Fibroblast of the aortic adventitia (primary cell): Measurements from ENCODE around the gene PADI2. TPM values are rescaled to one million over a fixed set of nuclear protein-coding genes. Genes with fewer than 3 reads are reported as not detected.

Source experiments
- DNase-seq: peaks from one replicate; pipeline ENCODE4 v3.0.0-alpha.2; 2010; ENCODE audit warnings: low read depth
- H3K4me3 ChIP-seq: 2 replicates; pipeline ENCODE4 v1.5.1; 2011; ENCODE audit warnings: low read depth, mild to moderate bottlenecking, control low read depth, low read length, moderate library complexity
- total RNA-seq: library from RNA; depleted of rRNA; stranded (reverse); fragments of >200 nt; gene quantifications from 2 replicates; pipeline ENCODE4 v1.2.3, GENCODE V29; 2012; ENCODE audit warnings: low replicate concordance
- TF ChIP-seq, protein P1 (sequence below): IDR thresholded peaks from 2 replicates; pipeline ENCODE4 v1.5.1; 2011; ENCODE audit warnings: mild to moderate bottlenecking, low read length, control low read depth, inconsistent platforms; ENCODE audit not compliant: insufficient read depth

The PADI2 gene
- total RNA-seq, 1 donor = 0.09 TPM

DNA sequence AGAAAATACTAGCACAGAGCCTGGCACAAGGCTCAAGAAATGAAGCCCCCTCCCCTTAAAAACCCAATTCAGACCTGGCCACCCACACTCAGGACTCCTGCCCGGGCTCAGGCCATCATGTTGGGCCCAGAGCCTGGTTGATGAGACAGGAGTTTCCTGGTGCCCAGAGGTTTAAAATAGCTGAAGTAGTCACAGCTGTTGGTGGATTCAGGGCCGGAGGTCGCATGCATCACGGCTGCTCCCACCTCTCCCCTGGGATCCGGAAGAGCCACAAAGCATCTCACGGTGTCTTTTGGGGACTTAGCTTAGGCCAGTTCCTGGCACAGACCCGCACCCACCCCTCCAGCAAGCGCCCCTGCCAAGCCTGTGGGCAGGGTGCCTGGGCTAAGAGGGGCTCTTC, 2.6 kb upstream of the PADI2 start:
- no peak overlapping the region for H3K4me3 ChIP-seq
- peak; percentile 9 for DNase-seq
- TF ChIP-seq, protein P1, sequence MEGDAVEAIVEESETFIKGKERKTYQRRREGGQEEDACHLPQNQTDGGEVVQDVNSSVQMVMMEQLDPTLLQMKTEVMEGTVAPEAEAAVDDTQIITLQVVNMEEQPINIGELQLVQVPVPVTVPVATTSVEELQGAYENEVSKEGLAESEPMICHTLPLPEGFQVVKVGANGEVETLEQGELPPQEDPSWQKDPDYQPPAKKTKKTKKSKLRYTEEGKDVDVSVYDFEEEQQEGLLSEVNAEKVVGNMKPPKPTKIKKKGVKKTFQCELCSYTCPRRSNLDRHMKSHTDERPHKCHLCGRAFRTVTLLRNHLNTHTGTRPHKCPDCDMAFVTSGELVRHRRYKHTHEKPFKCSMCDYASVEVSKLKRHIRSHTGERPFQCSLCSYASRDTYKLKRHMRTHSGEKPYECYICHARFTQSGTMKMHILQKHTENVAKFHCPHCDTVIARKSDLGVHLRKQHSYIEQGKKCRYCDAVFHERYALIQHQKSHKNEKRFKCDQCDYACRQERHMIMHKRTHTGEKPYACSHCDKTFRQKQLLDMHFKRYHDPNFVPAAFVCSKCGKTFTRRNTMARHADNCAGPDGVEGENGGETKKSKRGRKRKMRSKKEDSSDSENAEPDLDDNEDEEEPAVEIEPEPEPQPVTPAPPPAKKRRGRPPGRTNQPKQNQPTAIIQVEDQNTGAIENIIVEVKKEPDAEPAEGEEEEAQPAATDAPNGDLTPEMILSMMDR = no peak

DNA sequence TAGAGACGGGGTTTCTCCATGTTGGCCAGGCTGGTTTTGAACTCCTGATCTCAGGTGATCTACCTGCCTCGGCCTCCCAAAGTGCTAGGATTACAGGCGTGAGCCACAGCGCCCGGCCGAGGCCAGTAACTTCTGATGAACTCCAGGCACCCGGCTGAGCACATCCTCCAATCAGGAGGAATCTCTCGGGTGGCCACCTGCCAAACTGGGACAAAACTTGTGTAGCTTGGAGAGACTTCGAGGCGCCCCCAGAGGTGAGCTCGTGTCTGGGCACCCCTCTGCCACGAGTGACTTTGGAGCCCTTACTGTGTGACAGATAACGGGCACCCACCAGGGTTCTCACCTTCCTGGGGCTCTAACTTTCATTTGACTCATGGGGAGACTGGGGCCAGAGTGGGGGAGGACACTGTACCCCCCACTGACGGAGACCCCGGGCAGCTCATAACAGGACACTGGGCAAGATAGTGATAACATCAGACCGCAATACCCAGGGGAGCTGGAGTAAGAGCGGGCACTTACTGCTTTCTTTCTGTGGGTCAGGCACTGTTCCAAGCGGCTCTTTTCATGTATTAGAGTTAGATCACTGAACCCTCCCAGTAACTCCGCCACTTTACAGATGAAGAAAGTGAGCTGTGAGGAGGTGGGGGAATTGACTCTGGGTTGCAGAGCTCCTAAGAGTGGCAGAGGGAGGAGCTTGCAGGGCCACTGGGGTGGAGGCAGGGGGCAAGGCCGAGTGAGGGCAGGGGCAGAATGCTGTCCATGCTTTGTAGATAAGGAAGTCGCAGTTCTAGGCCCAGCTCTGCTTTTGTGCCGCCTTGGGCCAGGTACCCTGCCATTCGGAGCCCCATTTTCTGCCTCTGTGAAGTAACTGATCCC, 1.9 kb upstream of the PADI2 start:
- peak; percentile 55 for DNase-seq
- TF ChIP-seq, protein P1 = no peak
- no peak overlapping the region for H3K4me3 ChIP-seq

DNA sequence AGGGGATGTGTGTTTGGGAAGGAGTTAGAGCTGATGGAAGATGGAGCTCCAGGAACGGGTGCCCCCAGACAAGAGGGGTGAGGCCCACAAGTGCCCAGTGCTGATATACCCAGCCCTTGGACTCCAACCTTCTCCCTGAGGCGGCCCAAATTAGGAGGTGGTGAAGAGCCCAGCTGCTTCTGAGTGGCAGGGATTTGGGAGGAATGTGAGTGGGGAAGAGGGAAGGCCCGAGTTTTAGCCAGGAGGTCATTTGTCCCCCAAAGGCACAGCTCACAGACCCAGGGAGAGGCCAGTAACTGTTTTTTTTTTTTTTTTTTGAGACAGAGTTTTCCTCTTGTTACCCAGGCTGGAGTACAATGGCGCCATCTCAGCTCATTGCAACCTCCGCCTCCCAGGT, 1.2 kb upstream of the PADI2 start:
- no peak for DNase-seq
- TF ChIP-seq, protein P1 = no peak
- H3K4me3 ChIP-seq = no peak overlapping the region

DNA sequence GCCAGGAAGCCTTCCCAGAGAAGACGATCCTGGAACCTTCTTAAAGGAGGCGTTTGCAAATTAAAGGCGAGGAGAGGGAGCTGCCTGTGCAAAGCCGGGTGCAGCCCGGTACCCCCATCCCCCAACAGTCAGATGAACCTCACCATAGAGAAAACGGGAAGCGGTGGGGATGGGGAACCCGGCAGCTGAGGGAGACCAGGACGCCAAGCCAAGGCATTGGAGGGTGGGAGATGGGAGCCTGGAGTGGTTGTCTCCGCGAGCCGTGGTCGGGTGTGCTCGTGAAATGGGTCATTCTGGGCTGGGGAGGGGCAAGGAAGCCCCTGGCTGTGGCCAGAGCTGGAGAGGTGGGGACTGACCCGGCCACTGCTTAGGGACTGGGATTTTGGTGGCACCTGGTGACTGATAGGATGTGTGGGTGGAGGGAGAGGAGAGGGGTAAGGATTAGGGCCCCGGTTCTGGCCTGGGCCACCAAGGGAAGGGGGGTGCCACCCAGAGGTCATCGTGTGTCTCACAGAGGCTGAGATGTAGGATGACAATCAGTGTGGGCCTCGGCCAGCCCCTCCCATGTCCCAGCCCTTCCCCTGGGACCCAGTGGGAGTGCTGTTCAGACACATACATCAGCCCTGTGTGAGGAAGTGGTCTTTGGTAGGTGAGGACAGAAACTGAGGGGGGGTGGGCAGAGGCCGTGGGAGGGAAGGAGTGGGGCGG, 676 bp upstream of the PADI2 start:
- TF ChIP-seq, protein P1 = no peak
- no peak overlapping the region for H3K4me3 ChIP-seq
- no peak for DNase-seq

DNA sequence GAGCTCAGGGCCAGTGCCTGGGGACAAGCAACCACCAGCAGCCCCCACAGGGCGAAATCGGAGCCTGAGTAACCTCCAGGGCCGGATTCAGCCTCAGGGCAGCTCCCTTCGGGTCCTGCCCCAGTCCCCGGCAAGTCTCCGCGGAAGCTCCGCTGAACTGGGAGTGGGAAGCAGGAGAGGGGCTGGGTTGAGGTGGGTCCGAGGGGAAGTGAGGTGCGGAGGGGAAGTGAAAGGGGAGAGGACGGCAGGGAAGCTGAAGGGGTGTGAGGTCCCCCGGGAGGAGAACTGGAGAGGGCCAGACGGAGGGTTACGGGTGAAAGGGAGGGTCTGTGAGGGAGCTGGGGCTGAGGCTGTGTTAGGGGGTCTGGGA, 560 bp downstream of the PADI2 start:
- TF ChIP-seq, protein P1 = no peak
- no peak for DNase-seq
- no peak overlapping the region for H3K4me3 ChIP-seq

DNA sequence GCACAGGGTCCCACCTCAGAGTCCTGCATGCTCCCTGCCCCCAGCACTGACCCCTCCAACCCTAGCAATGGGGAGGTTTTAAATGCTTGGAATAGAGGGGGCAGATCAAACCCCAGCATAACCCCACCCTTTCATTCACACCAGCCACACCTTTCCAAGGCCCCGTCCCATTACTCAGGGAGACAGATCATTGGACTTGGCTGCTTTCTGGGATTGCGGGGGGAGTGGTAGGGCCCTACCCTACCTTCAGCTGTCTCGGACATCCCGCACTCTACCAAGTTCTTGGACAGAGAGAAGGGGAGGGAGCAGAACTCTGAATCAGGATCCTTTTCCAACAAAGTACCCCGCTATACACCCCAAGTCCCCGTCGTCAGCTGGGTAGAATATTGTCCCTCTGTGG, 983 bp downstream of the PADI2 start:
- TF ChIP-seq, protein P1 = no peak
- no peak overlapping the region for H3K4me3 ChIP-seq
- no peak for DNase-seq
